ENCODE data around the gene ARMC2. TPM values are rescaled to one million over a fixed set of nuclear protein-coding genes. Genes with fewer than 3 reads are reported as not detected.
A peak's percentile ranks its signal among the peaks of the same experiment; 100 is the strongest.

ARMC2 gene
- total and polyA plus RNA-seq, 2 donors (not counting 3 experiments of a cell fraction or from before 2014, with no cell fraction given): 1.7 to 3.7 TPM

GRCh38 chr6:108961985-108962384, 113.8 kb downstream of the ARMC2 start:
- no peaks in the 10 kb centered on the region for H3K27me3 ChIP-seq (ENCODE audit: control insufficient read depth in 2 of 2, insufficient read depth in 2 of 2, low read length in 2 of 2)
- TF ChIP-seq MAX (IDR thresholded peaks at IDR 0.05; ENCODE audit: insufficient read depth, insufficient read length): no peak
- no peak for TF ChIP-seq GATA2 (IDR thresholded peaks at IDR 0.05; ENCODE audit: insufficient read depth, insufficient read length, low read depth, low read length)
- no peak for TF ChIP-seq POLR2AphosphoS5 (IDR thresholded peaks at IDR 0.05; ENCODE audit: insufficient read depth, low read depth, low read length)
- no peak for TF ChIP-seq MYC (IDR thresholded peaks at IDR 0.05; ENCODE audit: low read depth, low read length)
- TF ChIP-seq EZH2 (IDR thresholded peaks at IDR 0.05; ENCODE audit: borderline replicate concordance, low read depth, low read length, severe bottlenecking): no peak
- H2AFZ ChIP-seq (ENCODE audit: low read depth, low read length): no peak overlapping the region
- intact Hi-C loops (cut with micrococcal nuclease) (no loop called here), dilution Hi-C loops (cut with MboI; ENCODE audit: extremely low pct_ligation_motif_present, low sequenced_read_pairs) (no loop called here)
- no peaks in the 10 kb centered on the region for H3K4me1 ChIP-seq (ENCODE audit: control insufficient read depth, extremely low read depth, insufficient read depth, low read length)
- peak; percentile 49 for DNase-seq (ENCODE audit: low read depth, low spot score)
- no peaks in the 10 kb centered on the region for H3K79me2 ChIP-seq (ENCODE audit: control insufficient read depth, insufficient read depth, low read length)
- no peaks in the 10 kb centered on the region for H3K36me3 ChIP-seq (ENCODE audit: control insufficient read depth in 2 of 2, extremely low read depth in 1 of 2, insufficient read depth in 2 of 2, low read length in 2 of 2)
- no peak overlapping the region for H3K27ac ChIP-seq (ENCODE audit: insufficient read depth, low read depth, low read length)
- H3K9me3 ChIP-seq (replicated peaks; ENCODE audit: control insufficient read depth, insufficient read depth, low read length): no peaks in the 10 kb centered on the region
- H3K4me2 ChIP-seq (ENCODE audit: insufficient read depth, low read length): no peak overlapping the region
- no peak overlapping the region for H3K9ac ChIP-seq (replicated peaks; ENCODE audit: extremely low read depth, insufficient read depth, low read length)
- no peaks in the 10 kb centered on the region for H3K9me1 ChIP-seq (replicated peaks; ENCODE audit: control insufficient read depth, extremely low read depth, insufficient read depth, low read length)
- CTCF ChIA-PET: no interaction called here
- BruUV-seq (replicated peaks): no TSS peak
- H4K20me1 ChIP-seq (replicated peaks; ENCODE audit: control insufficient read depth, extremely low read depth, insufficient read depth, low read length): no peaks in the 10 kb centered on the region
- FAIRE-seq: no peak
- POLR2A ChIA-PET: interaction anchor here (0.6 kb wide), 1 partner anchor 312 kb away, joined by 5 read pairs; no protein-coding TSS in a partner anchor
- no peak overlapping the region for H3K4me3 ChIP-seq (replicated peaks in 1 of 3; ENCODE audit: insufficient read depth in 1 of 3, low read depth in 1 of 3, low read length in 3 of 3)

GRCh38 chr6:108966251-108966650, 118.0 kb downstream of the ARMC2 start:
- Histone ChIP-seq H3K36me3 (ENCODE audit: control insufficient read depth in 2 of 2, extremely low read depth in 1 of 2, insufficient read depth in 2 of 2, low read length in 2 of 2) (no peaks in the 10 kb centered on the region), H3K9me1 (replicated peaks; ENCODE audit: control insufficient read depth, extremely low read depth, insufficient read depth, low read length) (no peaks in the 10 kb centered on the region), H3K79me2 (ENCODE audit: control insufficient read depth, insufficient read depth, low read length) (no peaks in the 10 kb centered on the region), H3K4me1 (ENCODE audit: control insufficient read depth, extremely low read depth, insufficient read depth, low read length) (no peaks in the 10 kb centered on the region), H4K20me1 (replicated peaks; ENCODE audit: control insufficient read depth, extremely low read depth, insufficient read depth, low read length) (no peaks in the 10 kb centered on the region), H3K9me3 (replicated peaks; ENCODE audit: control insufficient read depth, insufficient read depth, low read length) (no peaks in the 10 kb centered on the region), H3K4me2 (ENCODE audit: insufficient read depth, low read length) (no peak overlapping the region), H2AFZ (ENCODE audit: low read depth, low read length) (no peak overlapping the region), H3K27ac (ENCODE audit: insufficient read depth, low read depth, low read length) (no peak overlapping the region), H3K4me3 (replicated peaks in 1 of 3; ENCODE audit: insufficient read depth in 1 of 3, low read depth in 1 of 3, low read length in 3 of 3) (no peak overlapping the region), H3K9ac (replicated peaks; ENCODE audit: extremely low read depth, insufficient read depth, low read length) (no peak overlapping the region), H3K27me3 (ENCODE audit: control insufficient read depth in 2 of 2, insufficient read depth in 2 of 2, low read length in 2 of 2) (no peaks in the 10 kb centered on the region)
- dilution Hi-C loops (cut with MboI; ENCODE audit: extremely low pct_ligation_motif_present, low sequenced_read_pairs): no loop called here
- no TSS peak for BruUV-seq (replicated peaks)
- CTCF ChIA-PET: interaction anchor here (1.2 kb wide), 1 partner anchor 73 kb away, joined by 5 read pairs; no protein-coding TSS in a partner anchor
- DNase-seq (ENCODE audit: low read depth, low spot score) (no peak), FAIRE-seq (no peak)
- intact Hi-C loops (cut with micrococcal nuclease): no loop called here
- POLR2A ChIA-PET: no interaction called here
- TF ChIP-seq EZH2 (IDR thresholded peaks at IDR 0.05; ENCODE audit: borderline replicate concordance, low read depth, low read length, severe bottlenecking) (no peak), MAX (IDR thresholded peaks at IDR 0.05; ENCODE audit: insufficient read depth, insufficient read length) (no peak), CTCF (IDR thresholded peaks at IDR 0.05; ENCODE audit: extremely low read depth in 1 of 2, insufficient read depth in 1 of 2, low read depth in 1 of 2, low read length in 2 of 2) (no peak), POLR2A (IDR thresholded peaks at IDR 0.05; ENCODE audit: low read depth, low read length) (no peak), JUN (IDR thresholded peaks at IDR 0.05; ENCODE audit: borderline replicate concordance, insufficient read depth, insufficient read length, low read depth) (no peak), GATA2 (IDR thresholded peaks at IDR 0.05; ENCODE audit: insufficient read depth, insufficient read length, low read depth, low read length) (no peak), FOS (IDR thresholded peaks at IDR 0.05; ENCODE audit: borderline replicate concordance, insufficient read depth, low read length) (no peak), POLR2AphosphoS5 (IDR thresholded peaks at IDR 0.05; ENCODE audit: insufficient read depth, low read depth, low read length) (no peak), MYC (IDR thresholded peaks at IDR 0.05; ENCODE audit: low read depth, low read length) (no peak)
